Measurements from ENCODE around the gene SLC22A4. TPM values are rescaled to one million over a fixed set of nuclear protein-coding genes. Genes with fewer than 3 reads are reported as not detected.
A peak's percentile ranks its signal among the peaks of the same experiment; 100 is the strongest.

SLC22A4 gene
- total RNA-seq, 4 donors from 2014 or later, result 0.25 to 1.1 (median 0.61) TPM

GRCh38 chr5:132263548-132264261 is 30.5 kb upstream of the SLC22A4 start:
- H3K27ac ChIP-seq, result peak overlapping the region; percentile 10 to 99 (median 98)
- H3K36me3 ChIP-seq, result peaks cover 0 to 45% of the 10 kb centered on the region in 2 donors
- 40 to 46% methylated on average over 2 of the region's 7 CpGs for WGBS, 2 donors (ENCODE audit: low coverage in 1 of 2)
- peaks cover 5 to 100% (median 77%) of the 10 kb centered on the region in 3 donors for H3K4me1 ChIP-seq
- H3K27me3 ChIP-seq, result no peaks in the 10 kb centered on the region
- H3K9me3 ChIP-seq, result no peaks in the 10 kb centered on the region
- TF ChIP-seq CTCF (IDR thresholded peaks at IDR 0.05) (peak in 1 of 4 experiments; percentile 30), POLR2AphosphoS5 (IDR thresholded peaks at IDR 0.05) (peak; percentile 92), POLR2A (IDR thresholded peaks at IDR 0.05) (no peak)
- no peak overlapping the region for H3K4me3 ChIP-seq
- ATAC-seq, result no peak

- Histone ChIP-seq H3K4me3 (no peak overlapping the region), H3K9me3 (no peaks in the 10 kb centered on the region), H3K27ac (peak overlapping the region; percentile 76 to 99 (median 98)), H3K27me3 (no peaks in the 10 kb centered on the region), H3K4me1 (peaks cover 5 to 100% (median 75%) of the 10 kb centered on the region in 3 donors), H3K36me3 (peaks cover 0 to 56% of the 10 kb centered on the region in 2 donors)
- 17 to 40% methylated on average over 2 to 3 of the region's 4 CpGs for WGBS, 2 donors (ENCODE audit: low coverage in 1 of 2)
- TF ChIP-seq POLR2A (IDR thresholded peaks at IDR 0.05), result no peak
- no peak for TF ChIP-seq CTCF (IDR thresholded peaks at IDR 0.05)
- no peak for TF ChIP-seq POLR2AphosphoS5 (IDR thresholded peaks at IDR 0.05)
- TF ChIP-seq EP300 (IDR thresholded peaks at IDR 0.05), result no peak
- ATAC-seq, result no peak
These were observed 29.5 kb upstream of the SLC22A4 start for GRCh38 chr5:132264546-132265335.

- Histone ChIP-seq H3K4me3 (no peak overlapping the region), H3K27me3 (no peaks in the 10 kb centered on the region), H3K27ac (peak overlapping the region; percentile 76 to 99 (median 98)), H3K36me3 (peaks cover 0 to 63% of the 10 kb centered on the region in 2 donors), H3K4me1 (peaks cover 4 to 100% (median 67%) of the 10 kb centered on the region in 3 donors), H3K9me3 (no peaks in the 10 kb centered on the region)
- TF ChIP-seq POLR2AphosphoS5 (IDR thresholded peaks at IDR 0.05) (peak; percentile 90), POLR2A (IDR thresholded peaks at IDR 0.05) (peak in 1 of 2 donors; percentile 52), CTCF (IDR thresholded peaks at IDR 0.05) (no peak), EP300 (IDR thresholded peaks at IDR 0.05) (no peak)
- WGBS, 2 donors (ENCODE audit: low coverage in 1 of 2), result 19 to 38% methylated on average over 2 to 4 of the region's 8 CpGs
- peak; percentile 88 for ATAC-seq
These were observed 28.7 kb upstream of the SLC22A4 start for GRCh38 chr5:132265336-132266030.

GRCh38 chr5:132266031-132266835 is 28.0 kb upstream of the SLC22A4 start:
- H3K9me3 ChIP-seq, result no peaks in the 10 kb centered on the region
- no peak overlapping the region for H3K4me3 ChIP-seq
- H3K4me1 ChIP-seq, result peaks cover 0 to 99% (median 60%) of the 10 kb centered on the region in 3 donors
- H3K27ac ChIP-seq, result peak overlapping the region; percentile 76 to 99 (median 98)
- H3K36me3 ChIP-seq, result peaks cover 0 to 71% of the 10 kb centered on the region in 2 donors
- 56% methylated on average over 3 of the region's 7 CpGs; no CpG with 5 or more reads in 1 of the 2 donors for WGBS, 2 donors (ENCODE audit: low coverage in 1 of 2)
- no peak for ATAC-seq
- TF ChIP-seq EP300 (IDR thresholded peaks at IDR 0.05) (no peak), CTCF (IDR thresholded peaks at IDR 0.05) (no peak), POLR2AphosphoS5 (IDR thresholded peaks at IDR 0.05) (no peak), POLR2A (IDR thresholded peaks at IDR 0.05) (no peak)
- no peaks in the 10 kb centered on the region for H3K27me3 ChIP-seq
